ENCODE measurements around the gene SIN3A.
"Not testable (repeated sequence)": the region's sequence is repeated elsewhere in the genome, so short reads cannot be mapped to it uniquely, and the experiment has no call there.

SIN3A gene

GRCh38 chr15:75352186-75353080 lies 99.1 kb downstream of the SIN3A start:
- TF ChIP-seq CTCF (IDR thresholded peaks at IDR 0.05; ENCODE audit: control insufficient read depth, insufficient read depth, low read depth, low read length, missing control alignments) = no peak
- H3K4me3 ChIP-seq (ENCODE audit: control insufficient read depth, low read depth, low read length) = no peak overlapping the region
- no peak for DNase-seq (ENCODE audit: low read depth)

GRCh38 chr15:75350601-75351361 lies 100.7 kb downstream of the SIN3A start:
- DNase-seq (ENCODE audit: low read depth) = no peak
- no peak overlapping the region for H3K4me3 ChIP-seq (ENCODE audit: control insufficient read depth, low read depth, low read length)
- no peak for TF ChIP-seq CTCF (IDR thresholded peaks at IDR 0.05; ENCODE audit: control insufficient read depth, insufficient read depth, low read depth, low read length, missing control alignments)

GRCh38 chr15:75349851-75350588 lies 101.5 kb downstream of the SIN3A start:
- DNase-seq (ENCODE audit: low read depth) = no peak
- TF ChIP-seq CTCF (IDR thresholded peaks at IDR 0.05; ENCODE audit: control insufficient read depth, insufficient read depth, low read depth, low read length, missing control alignments) = no peak
- no peak overlapping the region for H3K4me3 ChIP-seq (ENCODE audit: control insufficient read depth, low read depth, low read length)

GRCh38 chr15:75349351-75349669 lies 102.2 kb downstream of the SIN3A start:
- not testable (repeated sequence) for DNase-seq (ENCODE audit: low read depth); H3K4me3 ChIP-seq (ENCODE audit: control insufficient read depth, low read depth, low read length)

- H3K4me3 ChIP-seq (ENCODE audit: control insufficient read depth, low read depth, low read length) = peak overlapping the region; percentile 70
- no peak for TF ChIP-seq CTCF (IDR thresholded peaks at IDR 0.05; ENCODE audit: control insufficient read depth, insufficient read depth, low read depth, low read length, missing control alignments)
- no peak for DNase-seq (ENCODE audit: low read depth)
Measured at GRCh38 chr15:75348562-75349350, 102.7 kb downstream of the SIN3A start.

- TF ChIP-seq CTCF (IDR thresholded peaks at IDR 0.05; ENCODE audit: control insufficient read depth, insufficient read depth, low read depth, low read length, missing control alignments) = no peak
- no peak for DNase-seq (ENCODE audit: low read depth)
- peak overlapping the region; percentile 70 for H3K4me3 ChIP-seq (ENCODE audit: control insufficient read depth, low read depth, low read length)
Measured at GRCh38 chr15:75348034-75348561, 103.4 kb downstream of the SIN3A start.

Data from AG09309 (cell line).